Breast epithelium (tissue), 3 donors: ENCODE measurements around the gene EDEM1.

Experiments
- POLR2A ChIP-seq: fragments of 450-650 bp; IDR thresholded peaks from one replicate; pipeline ENCODE4 v1.6.1; 2016; ENCODE audit warnings: antibody characterized with exemption, mild to moderate bottlenecking, moderate library complexity
- TF ChIP-seq, protein P1 (sequence below), 3 donors: fragments of 450-650 bp; IDR thresholded peaks; one replicate each; pipeline ENCODE4 v1.5.1; 2016 to 2017; ENCODE audit warnings: antibody characterized with exemption in 3 of 3, mild to moderate bottlenecking in 3 of 3, moderate library complexity in 3 of 3

DNA sequence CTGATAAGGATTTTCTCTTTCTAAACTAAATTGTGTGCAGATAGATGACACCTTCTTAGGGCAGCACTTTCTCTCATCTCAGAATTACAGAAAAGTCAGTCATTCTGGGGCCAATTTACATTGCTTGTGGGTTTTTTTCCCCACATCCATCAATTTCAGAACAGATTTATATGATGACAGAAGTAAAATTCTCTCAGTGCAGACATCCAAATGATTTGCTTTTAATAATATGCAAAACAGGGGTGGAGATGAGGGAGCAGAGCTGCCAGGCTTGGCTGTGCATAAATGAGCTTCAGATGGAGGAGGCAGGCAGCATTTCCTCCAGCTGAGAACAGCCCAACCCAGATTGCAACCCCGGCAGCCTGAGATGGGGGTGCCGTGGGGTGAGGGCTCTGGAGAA, 44.0 kb downstream of the EDEM1 start:
- TF ChIP-seq, protein P1, sequence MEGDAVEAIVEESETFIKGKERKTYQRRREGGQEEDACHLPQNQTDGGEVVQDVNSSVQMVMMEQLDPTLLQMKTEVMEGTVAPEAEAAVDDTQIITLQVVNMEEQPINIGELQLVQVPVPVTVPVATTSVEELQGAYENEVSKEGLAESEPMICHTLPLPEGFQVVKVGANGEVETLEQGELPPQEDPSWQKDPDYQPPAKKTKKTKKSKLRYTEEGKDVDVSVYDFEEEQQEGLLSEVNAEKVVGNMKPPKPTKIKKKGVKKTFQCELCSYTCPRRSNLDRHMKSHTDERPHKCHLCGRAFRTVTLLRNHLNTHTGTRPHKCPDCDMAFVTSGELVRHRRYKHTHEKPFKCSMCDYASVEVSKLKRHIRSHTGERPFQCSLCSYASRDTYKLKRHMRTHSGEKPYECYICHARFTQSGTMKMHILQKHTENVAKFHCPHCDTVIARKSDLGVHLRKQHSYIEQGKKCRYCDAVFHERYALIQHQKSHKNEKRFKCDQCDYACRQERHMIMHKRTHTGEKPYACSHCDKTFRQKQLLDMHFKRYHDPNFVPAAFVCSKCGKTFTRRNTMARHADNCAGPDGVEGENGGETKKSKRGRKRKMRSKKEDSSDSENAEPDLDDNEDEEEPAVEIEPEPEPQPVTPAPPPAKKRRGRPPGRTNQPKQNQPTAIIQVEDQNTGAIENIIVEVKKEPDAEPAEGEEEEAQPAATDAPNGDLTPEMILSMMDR (IDR thresholded peaks at IDR 0.05): no peak
- no peak for TF ChIP-seq POLR2A
